MM.1S (cell line): ENCODE results near the gene ADIRF.

Experiments
- DNase-seq: peaks from one replicate; pipeline ENCODE4 v3.0.0-alpha.2; 2015
- H2AFZ ChIP-seq: fragments of 300-600 bp; sonication (generic); 2 replicates; pipeline ENCODE4 v1.6.0; 2016; ENCODE audit warnings: antibody characterized with exemption, low read length
- H3F3A ChIP-seq: fragments of 300-600 bp; sonication (generic); 2 replicates; pipeline ENCODE4 v1.6.1; 2016; ENCODE audit warnings: mild to moderate bottlenecking, antibody characterized with exemption, low read length, moderate library complexity, mixed read lengths; ENCODE audit not compliant: insufficient read depth
- H3K27ac ChIP-seq: fragments of 300-600 bp; sonication (generic); 2 replicates; pipeline ENCODE4 v1.5.1; 2016; ENCODE audit warnings: mild to moderate bottlenecking, low read length
- H3K27me3 ChIP-seq: fragments of 300-600 bp; sonication (generic); replicated peaks from 2 replicates; pipeline ENCODE4 v1.6.0; 2016; ENCODE audit warnings: low read length; ENCODE audit not compliant: insufficient read depth
- H3K36me3 ChIP-seq: fragments of 300-600 bp; sonication (generic); replicated peaks from 2 replicates; pipeline ENCODE4 v1.6.1; 2016; ENCODE audit warnings: mild to moderate bottlenecking, low read length, mixed read lengths; ENCODE audit not compliant: insufficient read depth
- H3K4me1 ChIP-seq: fragments of 300-600 bp; sonication (generic); 2 replicates; pipeline ENCODE4 v1.6.1; 2016; ENCODE audit warnings: low read length, mixed read lengths
- H3K4me2 ChIP-seq: fragments of 300-600 bp; sonication (generic); 2 replicates; pipeline ENCODE4 v1.6.0; 2016; ENCODE audit warnings: low read depth, low read length
- H3K4me3 ChIP-seq: fragments of 300-600 bp; sonication (generic); 2 replicates; pipeline ENCODE4 v1.5.1; 2016; ENCODE audit warnings: low read length, mixed read lengths
- H3K79me2 ChIP-seq: fragments of 300-600 bp; sonication (generic); 2 replicates; pipeline ENCODE4 v1.6.1; 2016; ENCODE audit warnings: mixed run types, low read length, mixed read lengths
- H3K9ac ChIP-seq: fragments of 300-600 bp; sonication (generic); 2 replicates; pipeline ENCODE4 v1.6.1; 2016; ENCODE audit warnings: low read length, mixed read lengths
- H3K9me2 ChIP-seq: fragments of 300-600 bp; sonication (generic); replicated peaks from 2 replicates; pipeline ENCODE4 v1.6.1; 2016; ENCODE audit warnings: mild to moderate bottlenecking, low read length, mixed read lengths; ENCODE audit not compliant: insufficient read depth
- H3K9me3 ChIP-seq: fragments of 300-600 bp; sonication (generic); replicated peaks from 2 replicates; pipeline ENCODE4 v1.6.1; 2016; ENCODE audit warnings: mild to moderate bottlenecking, low read length, mixed read lengths; ENCODE audit not compliant: insufficient read depth
- H4K20me1 ChIP-seq: fragments of 300-600 bp; sonication (generic); 2 replicates; pipeline ENCODE4 v1.6.1; 2016; ENCODE audit warnings: mild to moderate bottlenecking, low read length, moderate library complexity, mixed read lengths; ENCODE audit not compliant: insufficient read depth
- CTCF ChIP-seq: fragments of 300-600 bp; sonication (generic); IDR thresholded peaks from 2 replicates; pipeline ENCODE4 v1.5.1; 2016; ENCODE audit warnings: antibody characterized with exemption, low read length, mixed read lengths
- EZH2 ChIP-seq: fragments of 300-600 bp; sonication (generic); optimal IDR thresholded peaks from 2 replicates; pipeline ENCODE3; 2017; ENCODE audit warnings: low read depth, mild to moderate bottlenecking, antibody characterized with exemption, low read length, mixed read lengths
- EZH2phosphoT487 ChIP-seq: fragments of 300-600 bp; sonication (generic); IDR thresholded peaks from 2 replicates; pipeline ENCODE4 v1.6.1; 2018; ENCODE audit warnings: antibody characterized with exemption, low read length

The ADIRF gene

GRCh38 chr10:86968271-86968993, at the start of gene ADIRF:
Gene ADIRF, plus strand, starts transcription at chr10:86968482. Its CDS starts 63 bp downstream, at chr10:86968545.
- H3K27ac ChIP-seq, result no peak within 1 kb of the TSS
- H2AFZ ChIP-seq, result no peak within 1 kb of the TSS
- H3F3A ChIP-seq, result no peaks in the 10 kb centered on the region
- no peak within 1 kb of the TSS for H3K9ac ChIP-seq
- no peaks in the 10 kb centered on the region for H3K4me1 ChIP-seq
- no peak within 1 kb of the TSS for H3K4me2 ChIP-seq
- no peak for DNase-seq
- no peaks in the 10 kb centered on the region for H3K9me2 ChIP-seq
- no peak within 1 kb of the TSS for H3K4me3 ChIP-seq
- no peaks in the 10 kb centered on the region for H4K20me1 ChIP-seq
- H3K36me3 ChIP-seq, result no peaks in the 10 kb centered on the region
- H3K27me3 ChIP-seq, result no peaks in the 10 kb centered on the region
- no peak for TF ChIP-seq EZH2phosphoT487
- no peak for TF ChIP-seq CTCF
- H3K9me3 ChIP-seq, result no peaks in the 10 kb centered on the region
- no peaks in the 10 kb centered on the region for H3K79me2 ChIP-seq

GRCh38 chr10:86922553-86922961, 45.7 kb upstream of the ADIRF start:
- no peaks in the 10 kb centered on the region for H3F3A ChIP-seq
- no peak overlapping the region for H3K27ac ChIP-seq
- no peaks in the 10 kb centered on the region for H4K20me1 ChIP-seq
- no peak overlapping the region for H2AFZ ChIP-seq
- no peak for DNase-seq
- H3K4me1 ChIP-seq, result no peaks in the 10 kb centered on the region
- no peak overlapping the region for H3K9ac ChIP-seq
- H3K36me3 ChIP-seq, result no peaks in the 10 kb centered on the region
- no peak overlapping the region for H3K4me3 ChIP-seq
- no peaks in the 10 kb centered on the region for H3K9me2 ChIP-seq
- no peaks in the 10 kb centered on the region for H3K79me2 ChIP-seq
- no peaks in the 10 kb centered on the region for H3K27me3 ChIP-seq
- TF ChIP-seq CTCF (no peak), EZH2 (no peak), EZH2phosphoT487 (no peak)
- H3K4me2 ChIP-seq, result no peak overlapping the region
- no peaks in the 10 kb centered on the region for H3K9me3 ChIP-seq

- Histone ChIP-seq H3K9me3 (no peaks in the 10 kb centered on the region), H3K79me2 (no peaks in the 10 kb centered on the region), H3K27ac (no peak overlapping the region), H3K4me1 (no peaks in the 10 kb centered on the region), H3K9ac (no peak overlapping the region), H3K4me2 (no peak overlapping the region), H4K20me1 (no peaks in the 10 kb centered on the region), H3K9me2 (no peaks in the 10 kb centered on the region), H3K27me3 (no peaks in the 10 kb centered on the region), H3K36me3 (no peaks in the 10 kb centered on the region), H2AFZ (no peak overlapping the region), H3K4me3 (no peak overlapping the region), H3F3A (no peaks in the 10 kb centered on the region)
- no peak for DNase-seq
- TF ChIP-seq EZH2phosphoT487, result no peak
- TF ChIP-seq EZH2, result no peak
- no peak for TF ChIP-seq CTCF
These were observed 38.6 kb upstream of the ADIRF start for GRCh38 chr10:86929468-86930380.
